GM21360 (cell line): Measurements from ENCODE around the gene AIRE.
"Not testable (repeated sequence)": the region's sequence is repeated elsewhere in the genome, so short reads cannot be mapped to it uniquely, and the experiment has no call there.

Experiments used
- ATAC-seq: cut with Tn5 transposase; IDR thresholded peaks from one replicate; pipeline ENCODE4 v1.9.1; 2021; ENCODE audit warnings: mild to moderate bottlenecking, moderate library complexity; ENCODE audit not compliant: unreplicated experiment

Gene AIRE

GRCh38 chr21:44285138-44285992, at the start of gene AIRE:
Gene AIRE, plus strand, starts transcription at chr21:44285876. Its CDS starts 131 bp downstream, at chr21:44286007.
- no peak for ATAC-seq

GRCh38 chr21:44240353-44240752, 45.3 kb upstream of the AIRE start:
- not testable (repeated sequence) for ATAC-seq

GRCh38 chr21:44240842-44241241, 44.8 kb upstream of the AIRE start, which contains the start of gene ICOSLG:
Gene ICOSLG, minus strand, starts transcription at chr21:44240943. Its CDS starts 126 bp downstream, at chr21:44240817.
- not testable (repeated sequence) for ATAC-seq

- ATAC-seq = not testable (repeated sequence)
These were observed 44.4 kb upstream of the AIRE start for GRCh38 chr21:44241281-44241680.

GRCh38 chr21:44243980-44244379, 41.7 kb upstream of the AIRE start:
- not testable (repeated sequence) for ATAC-seq

GRCh38 chr21:44247904-44248303, 37.8 kb upstream of the AIRE start:
- ATAC-seq = not testable (repeated sequence)

DNA sequence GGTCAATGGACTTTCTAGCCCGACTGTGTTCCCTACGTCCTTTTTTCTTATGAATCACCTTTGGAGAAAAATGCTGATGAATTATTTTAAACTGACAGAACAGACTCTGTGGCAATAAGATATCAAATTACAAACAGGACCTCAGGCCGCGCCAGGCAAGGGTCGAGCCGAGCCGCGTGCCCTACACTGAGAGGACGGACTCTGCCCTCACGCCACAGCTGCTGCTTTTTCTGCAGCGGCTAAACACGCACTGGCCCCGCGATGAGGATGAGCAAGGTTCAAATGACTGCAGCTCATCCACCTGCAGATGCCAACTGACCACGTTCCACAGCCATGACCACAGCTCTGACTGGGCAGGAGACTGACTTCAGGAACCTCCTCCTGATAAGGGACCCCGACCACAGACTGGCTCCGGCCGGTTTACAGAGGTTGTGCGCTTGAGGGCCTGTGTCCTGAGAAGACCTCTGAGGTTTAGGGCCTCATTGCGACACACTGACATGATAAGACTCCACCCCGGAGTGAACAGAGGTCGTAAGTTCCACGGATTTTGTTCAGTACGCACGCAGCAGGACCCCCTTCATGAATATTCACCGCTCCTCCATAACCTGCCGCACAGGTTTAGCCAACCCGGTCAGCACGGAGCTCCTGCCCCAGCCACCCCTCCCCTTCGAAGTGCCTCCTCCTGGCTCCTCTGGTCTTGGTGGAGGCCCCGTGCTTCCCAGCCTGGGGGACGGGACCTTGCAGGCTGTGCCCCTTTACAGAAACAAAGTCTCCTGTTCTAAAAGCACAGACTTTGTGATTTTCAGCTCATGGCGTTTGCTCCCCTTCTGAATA, 36.3 kb upstream of the AIRE start:
- ATAC-seq = not testable (repeated sequence)

GRCh38 chr21:44253832-44254710, 31.6 kb upstream of the AIRE start:
- no peak for ATAC-seq

- no peak for ATAC-seq
These were observed 30.1 kb upstream of the AIRE start for GRCh38 chr21:44255511-44255981.

- ATAC-seq = no peak
These were observed 27.5 kb upstream of the AIRE start for GRCh38 chr21:44258056-44258725.

GRCh38 chr21:44259082-44259705, 26.5 kb upstream of the AIRE start:
- ATAC-seq = no peak

DNA sequence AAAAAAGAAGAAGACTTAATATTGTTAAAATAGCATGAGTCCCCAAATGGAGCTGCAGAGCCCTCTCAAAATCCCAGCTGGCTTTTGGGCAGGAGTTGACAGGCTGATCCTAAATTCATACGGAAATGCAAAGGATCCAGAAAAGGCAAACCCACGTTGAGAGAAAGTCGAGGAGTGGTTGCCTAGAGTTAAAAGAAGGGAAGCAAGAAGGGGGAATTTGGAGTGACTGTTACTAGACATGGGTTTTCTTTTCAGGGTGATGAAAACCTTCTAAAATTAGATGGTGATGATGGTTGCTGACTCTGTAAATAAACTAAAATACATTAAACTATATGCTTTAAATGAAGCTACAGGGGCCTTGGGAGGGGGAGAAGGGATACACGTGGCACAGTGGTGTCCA, 25.6 kb upstream of the AIRE start:
- ATAC-seq = no peak

DNA sequence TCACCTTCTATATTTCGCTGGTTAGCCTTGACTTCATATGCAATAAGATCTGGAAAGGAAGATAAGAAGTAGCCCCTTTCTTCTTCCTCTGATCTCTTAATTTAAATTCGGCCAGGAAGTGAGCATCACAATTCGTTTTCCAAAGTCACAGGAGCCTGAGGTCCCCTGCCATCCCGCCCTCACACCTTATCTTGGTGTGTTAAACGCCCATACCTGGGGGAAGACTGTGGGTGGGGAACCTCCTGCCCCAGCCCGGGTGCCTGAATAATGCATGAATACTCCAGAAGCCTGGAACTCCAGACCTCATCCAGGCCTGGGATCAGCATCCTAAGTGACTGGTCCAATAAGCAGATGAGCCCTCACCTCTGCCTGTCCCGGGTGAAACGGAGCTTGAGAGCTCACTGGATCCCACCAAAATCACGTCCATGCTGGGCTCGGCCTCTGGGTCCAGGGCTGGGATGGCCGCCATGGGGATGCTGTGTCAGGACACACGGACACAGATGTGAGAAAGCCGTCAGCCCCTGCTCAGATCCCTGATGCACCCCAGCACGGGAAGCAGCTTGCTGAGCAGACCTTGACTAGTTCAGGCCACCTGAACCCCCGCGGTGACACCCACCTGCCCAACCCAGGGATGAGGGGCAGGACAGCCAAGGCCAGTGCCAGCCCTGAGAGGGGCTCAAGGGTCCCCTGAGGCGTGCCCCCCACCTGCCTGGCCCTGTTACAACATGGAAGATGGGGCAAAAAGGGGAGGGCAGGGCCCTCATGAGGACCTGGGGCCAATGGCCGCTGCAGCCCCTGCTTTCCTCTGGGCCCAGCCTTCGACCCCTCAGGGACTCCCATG, 24.7 kb upstream of the AIRE start:
- ATAC-seq = no peak

DNA sequence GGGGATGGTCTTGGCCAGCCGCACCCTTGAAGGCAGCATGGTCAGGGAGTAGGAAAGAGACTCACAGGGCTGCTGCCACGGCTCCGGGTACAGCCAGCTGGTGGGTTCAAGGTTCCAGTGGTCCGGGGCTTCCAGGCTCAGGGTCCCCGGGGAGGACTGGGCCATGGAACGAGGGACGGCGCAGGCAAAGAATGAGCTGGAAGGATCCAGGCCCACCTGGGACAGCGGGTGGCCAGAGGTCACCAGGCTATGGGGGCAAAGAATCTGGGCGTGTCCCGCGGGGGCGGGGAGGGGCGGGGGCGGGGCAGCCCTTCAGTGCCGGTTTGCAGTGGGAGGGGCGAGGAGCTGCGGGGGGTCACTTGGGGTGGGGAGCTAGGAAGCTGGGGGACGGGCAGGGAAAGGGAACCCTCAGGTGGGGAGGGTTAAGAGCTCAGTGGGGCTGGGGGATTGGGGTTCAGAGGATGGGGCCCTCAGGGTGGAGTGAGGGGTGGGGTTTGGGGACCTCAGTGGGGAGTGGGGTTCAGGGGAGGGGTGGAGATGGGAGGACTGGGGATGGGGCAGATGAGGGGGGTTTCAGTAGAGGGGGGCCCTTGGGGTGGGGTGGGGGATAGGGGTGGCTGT, 23.9 kb upstream of the AIRE start, which contains the start of gene DNMT3L:
TSS of gene DNMT3L (minus strand) at position 223 of the 621 bp plus-strand sequence. CDS start 638 bp downstream, outside the sequence.
- ATAC-seq = no peak

GRCh38 chr21:44262338-44263056, 23.2 kb upstream of the AIRE start:
- no peak for ATAC-seq

DNA sequence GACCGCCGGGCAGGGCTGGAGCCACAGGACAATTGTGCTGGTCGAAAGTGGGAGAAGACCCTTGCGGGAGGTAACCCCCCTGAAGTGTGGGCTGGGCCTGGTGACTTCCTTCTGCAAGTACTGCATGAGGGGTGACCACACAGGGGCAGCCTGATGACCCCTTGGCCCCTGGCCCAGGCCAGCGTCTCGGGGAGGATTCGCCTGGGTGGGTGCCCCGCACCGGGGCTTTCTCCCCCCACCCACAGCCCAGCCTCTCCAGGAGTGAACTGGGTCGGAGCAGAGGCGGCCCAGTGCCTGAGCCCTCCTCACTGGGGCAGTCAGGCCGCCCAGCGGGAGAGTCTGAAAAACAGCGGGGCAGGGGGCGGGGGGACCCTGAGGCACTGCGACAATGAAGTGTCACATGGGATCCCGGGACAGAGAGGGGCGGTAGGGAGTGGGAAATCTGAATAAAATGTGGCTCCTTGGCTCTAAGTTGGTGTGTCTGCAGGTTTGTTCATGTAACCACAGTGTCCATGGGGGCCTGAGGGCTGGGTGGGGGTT, 22.4 kb upstream of the AIRE start:
- no peak for ATAC-seq

GRCh38 chr21:44263768-44264167, 21.9 kb upstream of the AIRE start:
- no peak for ATAC-seq
